IMR-90 (cell line): ENCODE measurements around the gene RNF141. TPM values are rescaled to one million over a fixed set of nuclear protein-coding genes. Genes with fewer than 3 reads are reported as not detected.

Experiments used
- ATAC-seq: fragments of 200-7000 bp; cut with Tn5 transposase; 2 replicates; pipeline ENCODE4 v1.9.1; 2020; ENCODE audit warnings: low read depth, mild to moderate bottlenecking, moderate library complexity
- BruUV-seq: library from RNA; stranded (reverse); fragments of 400-500 nt; replicated peaks from 2 replicates; lab custom pipeline; 2021; lab: Mats Ljungman, UMichigan
- CTCF ChIA-PET: fragments of 300-600 bp; formaldehyde crosslinking; extraction: SDS; loops from one replicate; lab custom pipeline; 2021; ENCODE audit warnings: antibody characterized with exemption; lab: Yijun Ruan, JAX
- POLR2A ChIA-PET: fragments of 300-600 bp; sonication (Branson Sonifier 250); formaldehyde crosslinking; loops from one replicate; lab custom pipeline; 2022; ENCODE audit warnings: antibody characterized with exemption; ENCODE audit not compliant: unreplicated experiment; lab: Charles Lee
- DNase-seq: peaks from one replicate; pipeline ENCODE4 v3.0.0; 2013
- H2AFZ ChIP-seq: replicated peaks from 2 replicates; pipeline ENCODE3; 2013; ENCODE audit warnings: low read length, mild to moderate bottlenecking; ENCODE audit not compliant: poor library complexity
- H2AK5ac ChIP-seq: 2 replicates; pipeline ENCODE4 v1.6.1; 2013; ENCODE audit warnings: low read depth, low read length, inconsistent platforms
- H2AK9ac ChIP-seq: replicated peaks from 2 replicates; pipeline ENCODE3; 2013; ENCODE audit warnings: mild to moderate bottlenecking, low read depth, low read length, moderate library complexity; ENCODE audit not compliant: poor library complexity
- H2BK120ac ChIP-seq: 2 replicates; pipeline ENCODE4 v1.6.1; 2013; ENCODE audit warnings: low read depth, low read length, inconsistent platforms
- H2BK15ac ChIP-seq: 3 replicates; pipeline ENCODE4 v1.6.1; 2013; ENCODE audit warnings: low read depth, low read length, inconsistent platforms
- H2BK20ac ChIP-seq: 2 replicates; pipeline ENCODE4 v1.6.1; 2013; ENCODE audit warnings: low read depth, mild to moderate bottlenecking, inconsistent platforms, low read length, moderate library complexity
- H2BK5ac ChIP-seq: 2 replicates; pipeline ENCODE4 v1.6.1; 2013; ENCODE audit warnings: mild to moderate bottlenecking, low read depth, low read length, inconsistent platforms; ENCODE audit not compliant: poor library complexity, severe bottlenecking
- H3K14ac ChIP-seq: replicated peaks from 2 replicates; pipeline ENCODE4 v1.6.1; 2013; ENCODE audit warnings: low read depth, low read length, inconsistent platforms
- H3K18ac ChIP-seq: 2 replicates; pipeline ENCODE4 v1.6.1; 2013; ENCODE audit warnings: low read depth, low read length, control low read depth
- H3K23ac ChIP-seq: 2 replicates; pipeline ENCODE4 v1.6.1; 2013; ENCODE audit warnings: low read depth, low read length, inconsistent platforms
- H3K27ac ChIP-seq: 2 replicates; pipeline ENCODE4 v1.5.1; 2013; ENCODE audit warnings: mild to moderate bottlenecking, control low read depth, low read length; ENCODE audit not compliant: insufficient read depth
- H3K27me3 ChIP-seq: 2 replicates; pipeline ENCODE4 v1.6.1; 2013; ENCODE audit warnings: low read length; ENCODE audit not compliant: control insufficient read depth, insufficient read depth
- H3K36me3 ChIP-seq: 2 replicates; pipeline ENCODE4 v1.6.1; 2013; ENCODE audit warnings: low read length, mixed read lengths; ENCODE audit not compliant: control insufficient read depth, insufficient read depth
- H3K4ac ChIP-seq: 2 replicates; pipeline ENCODE4 v1.6.1; 2013; ENCODE audit warnings: low read depth, low read length, inconsistent platforms
- H3K4me1 ChIP-seq: 2 replicates; pipeline ENCODE4 v1.6.1; 2013; ENCODE audit warnings: low read length, mixed read lengths; ENCODE audit not compliant: control insufficient read depth, insufficient read depth
- H3K4me2 ChIP-seq: 2 replicates; pipeline ENCODE4 v1.6.1; 2013; ENCODE audit warnings: low read depth, mild to moderate bottlenecking, control low read depth, low read length, moderate library complexity
- H3K4me3 ChIP-seq: 2 replicates; pipeline ENCODE4 v1.5.1; 2013; ENCODE audit warnings: low read depth, mild to moderate bottlenecking, control low read depth, low read length, moderate library complexity; ENCODE audit not compliant: insufficient read depth
- H3K56ac ChIP-seq: 2 replicates; pipeline ENCODE4 v1.6.1; 2013; ENCODE audit warnings: low read length, inconsistent platforms; ENCODE audit not compliant: insufficient read depth; ENCODE audit errors: extremely low read depth
- H3K79me1 ChIP-seq, 2 experiments: 2 replicates each; pipeline ENCODE4 v1.6.1; 2013; ENCODE audit warnings: low read length in 2 of 2, inconsistent platforms in 1 of 2, low read depth in 1 of 2
- H3K9ac ChIP-seq: 2 replicates; pipeline ENCODE4 v1.6.1; 2013; ENCODE audit warnings: low read depth, low read length, control low read depth
- H3K9me1 ChIP-seq: 2 replicates; pipeline ENCODE4 v1.6.1; 2013; ENCODE audit warnings: low read length, inconsistent platforms; ENCODE audit not compliant: insufficient read depth
- H3K9me3 ChIP-seq: 2 replicates; pipeline ENCODE4 v1.6.1; 2013; ENCODE audit warnings: low read length; ENCODE audit not compliant: control insufficient read depth, insufficient read depth
- H4K20me1 ChIP-seq: 2 replicates; pipeline ENCODE4 v1.6.1; 2013; ENCODE audit warnings: low read length, inconsistent platforms; ENCODE audit not compliant: insufficient read depth
- H4K5ac ChIP-seq: 2 replicates; pipeline ENCODE4 v1.6.1; 2013; ENCODE audit warnings: mild to moderate bottlenecking, low read depth, low read length, control low read depth
- H4K8ac ChIP-seq, 2 experiments: 2 replicates each; pipeline ENCODE4 v1.6.1; 2013; ENCODE audit warnings: low read depth in 2 of 2, low read length in 2 of 2, control low read depth in 1 of 2, inconsistent platforms in 1 of 2
- H4K91ac ChIP-seq: 2 replicates; pipeline ENCODE4 v1.6.1; 2013; ENCODE audit warnings: low read depth, low read length, inconsistent platforms; ENCODE audit not compliant: insufficient read depth
- BHLHE40 ChIP-seq: fragments of 150-350 bp; IDR thresholded peaks from 2 replicates; pipeline ENCODE4 v1.6.1; 2016; ENCODE audit warnings: mild to moderate bottlenecking, low read depth, low read length
- CEBPB ChIP-seq: IDR thresholded peaks from 2 replicates; pipeline ENCODE4 v1.6.1; 2012; ENCODE audit warnings: low read depth, low read length, improper control_type of control experiment
- NFE2L2 ChIP-seq: fragments of 150-350 bp; IDR thresholded peaks from 2 replicates; pipeline ENCODE4 v1.6.1; 2016; ENCODE audit warnings: low read depth, mild to moderate bottlenecking, low read length
- WGBS, 2 experiments: methylation state at CpG; one replicate each; pipeline versions ENCODE4 v1.1.5 to v1.1.7; 2013; ENCODE audit warnings: missing lambda C conversion rate in 2 of 2; ENCODE audit not compliant: insufficient read length in 1 of 2; ENCODE audit errors: extremely low coverage in 2 of 2; 5-methylcytosine and 5-hydroxymethylcytosine counted together
- dilution Hi-C: fragments of 300-500 bp; cut with HindIII; formaldehyde crosslinking; loops from one replicate; pipeline ENCODE4 v1.14.3; 2018; ENCODE audit warnings: low sequenced_read_pairs; ENCODE audit not compliant: unreplicated experiment
- in situ Hi-C: fragments of 300-500 bp; cut with MboI; formaldehyde crosslinking; loops from 3 replicates; pipeline ENCODE4 v1.14.3; 2019; ENCODE audit warnings: low sequenced_read_pairs, inconsistent platforms, mixed read lengths
- intact Hi-C: fragments of 100-400 bp; cut with micrococcal nuclease; formaldehyde crosslinking; loops from 2 replicates; pipeline ENCODE4 v1.10.0; 2022
- polyA plus RNA-seq, 3 experiments: library from polyadenylated mRNA; depleted of rRNA; stranded (reverse); fragments of >200 nt; gene quantifications; 2 replicates each; pipeline ENCODE4 v1.2.3, GENCODE V29; 2012; ENCODE audit warnings: low replicate concordance in 1 of 3
- total RNA-seq: library from RNA; depleted of rRNA; stranded (reverse); fragments of >200 nt; gene quantifications from 2 replicates; pipeline ENCODE4 v1.2.3, GENCODE V29; 2012
- TF ChIP-seq, protein P1 (sequence below): fragments of 150-350 bp; IDR thresholded peaks from 2 replicates; pipeline ENCODE4 v1.6.1; 2016; ENCODE audit warnings: low read depth, mild to moderate bottlenecking, low read length, moderate library complexity, borderline replicate concordance

The RNF141 gene
- total and polyA plus RNA-seq, 2 of the 4 experiments (the other 2 are of a cell fraction), result 13.8 to 18.6 TPM

DNA sequence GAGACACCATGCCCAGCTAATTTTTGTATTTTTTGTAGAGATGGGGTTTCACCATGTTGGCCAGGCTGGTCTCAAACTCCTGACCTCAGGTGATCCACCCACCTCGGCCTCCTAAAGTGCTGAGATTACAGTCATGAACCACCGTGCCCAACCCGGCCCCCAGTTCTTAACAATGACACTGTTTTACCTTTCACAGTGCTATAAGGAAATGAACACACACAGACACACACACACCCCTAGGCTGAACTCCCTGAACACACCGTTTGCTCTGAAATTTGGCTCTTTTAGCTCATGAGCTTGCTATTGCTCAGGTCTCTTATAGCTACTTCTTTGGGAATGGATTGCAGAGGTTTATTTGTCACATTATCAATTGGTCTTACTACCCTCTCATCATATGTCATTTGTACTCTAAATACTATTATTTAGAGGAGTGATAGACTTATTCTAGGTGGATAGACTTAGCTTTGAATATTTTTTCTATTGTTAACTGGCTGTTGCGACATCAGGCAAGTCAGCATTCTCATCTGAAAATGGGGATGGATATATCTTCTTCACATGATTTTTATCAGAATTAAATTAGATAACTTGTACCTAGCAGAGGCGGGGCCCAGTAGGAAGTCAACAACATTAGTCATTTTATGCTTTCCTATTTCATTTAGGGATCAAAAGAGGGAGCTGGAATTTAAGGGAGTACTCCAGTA lies 25.4 kb upstream of the RNF141 start:
- dilution Hi-C loops (no loop called here), in situ Hi-C loops (no loop called here), intact Hi-C loops (no loop called here)
- DNase-seq (no peak), ATAC-seq (no peak)
- no peaks in the 10 kb centered on the region for H4K20me1 ChIP-seq
- H4K8ac ChIP-seq, result no peak overlapping the region
- H3K9me3 ChIP-seq, result no peaks in the 10 kb centered on the region
- H2AK5ac ChIP-seq, result no peak overlapping the region
- H3K4me1 ChIP-seq, result no peaks in the 10 kb centered on the region
- H3K56ac ChIP-seq, result no peak overlapping the region
- H4K91ac ChIP-seq, result no peak overlapping the region
- ChIA-PET CTCF (interaction anchor here (1.0 to 1.7 kb wide), 2 partner anchors 15 to 160 kb away, joined by 4 to 5 read pairs; no protein-coding TSS in a partner anchor), POLR2A (no interaction called here)
- WGBS, 2 experiments, result 79% methylated on average over 2 of the region's 6 CpGs; no CpG with 5 or more reads in 1 of the 2 experiments
- H3K79me1 ChIP-seq, result no peaks in the 10 kb centered on the region
- no peaks in the 10 kb centered on the region for H3K27me3 ChIP-seq
- H3K18ac ChIP-seq, result no peak overlapping the region
- H3K4ac ChIP-seq, result no peak overlapping the region
- no peak overlapping the region for H3K23ac ChIP-seq
- H2BK20ac ChIP-seq, result no peak overlapping the region
- H2AFZ ChIP-seq, result no peak overlapping the region
- no peaks in the 10 kb centered on the region; the same call in 1 of the 2 replicates for H3K9me1 ChIP-seq
- H2BK120ac ChIP-seq, result no peak overlapping the region
- no peak overlapping the region for H3K9ac ChIP-seq
- TF ChIP-seq BHLHE40, result no peak
- TF ChIP-seq CEBPB, result peak; percentile 88
- no peak for TF ChIP-seq NFE2L2
- TF ChIP-seq, protein P1, sequence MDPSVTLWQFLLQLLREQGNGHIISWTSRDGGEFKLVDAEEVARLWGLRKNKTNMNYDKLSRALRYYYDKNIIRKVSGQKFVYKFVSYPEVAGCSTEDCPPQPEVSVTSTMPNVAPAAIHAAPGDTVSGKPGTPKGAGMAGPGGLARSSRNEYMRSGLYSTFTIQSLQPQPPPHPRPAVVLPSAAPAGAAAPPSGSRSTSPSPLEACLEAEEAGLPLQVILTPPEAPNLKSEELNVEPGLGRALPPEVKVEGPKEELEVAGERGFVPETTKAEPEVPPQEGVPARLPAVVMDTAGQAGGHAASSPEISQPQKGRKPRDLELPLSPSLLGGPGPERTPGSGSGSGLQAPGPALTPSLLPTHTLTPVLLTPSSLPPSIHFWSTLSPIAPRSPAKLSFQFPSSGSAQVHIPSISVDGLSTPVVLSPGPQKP, result no peak
- no TSS peak for BruUV-seq
- no peak overlapping the region for H3K4me2 ChIP-seq
- H3K14ac ChIP-seq, result no peak overlapping the region
- H3K4me3 ChIP-seq, result no peak overlapping the region
- no peak overlapping the region for H2BK5ac ChIP-seq
- H2AK9ac ChIP-seq, result no peak overlapping the region
- no peak overlapping the region for H4K5ac ChIP-seq
- H2BK15ac ChIP-seq, result no peak overlapping the region
- no peaks in the 10 kb centered on the region for H3K36me3 ChIP-seq
- no peak overlapping the region for H3K27ac ChIP-seq
